ENCODE results near the gene LDLRAD4.

LDLRAD4 gene

GRCh38 chr18:13446024-13446423 lies 227.5 kb downstream of the LDLRAD4 start:
- Mint-ChIP-seq H3K27ac (no peak overlapping the region), H3K9me3 (no peaks in the 10 kb centered on the region), H3K27me3 (no peaks in the 10 kb centered on the region), H3K36me3 (ENCODE audit: low read depth) (peaks cover 4% of the 10 kb centered on the region), H3K4me3 (no peak overlapping the region), H3K4me1 (ENCODE audit: low read depth) (peaks cover 22% of the 10 kb centered on the region)

- H3K9me3 Mint-ChIP-seq = no peaks in the 10 kb centered on the region
- H3K27ac Mint-ChIP-seq = peak overlapping the region; percentile 45
- no peaks in the 10 kb centered on the region for H3K27me3 Mint-ChIP-seq
- no peak overlapping the region for H3K4me3 Mint-ChIP-seq
- peaks cover 4% of the 10 kb centered on the region for H3K36me3 Mint-ChIP-seq (ENCODE audit: low read depth)
- H3K4me1 Mint-ChIP-seq (ENCODE audit: low read depth) = peaks cover 24% of the 10 kb centered on the region
Observed at GRCh38 chr18:13446610-13447461, 228.3 kb downstream of the LDLRAD4 start.

GRCh38 chr18:13447621-13448334 lies 229.2 kb downstream of the LDLRAD4 start:
- peaks cover 24% of the 10 kb centered on the region for H3K4me1 Mint-ChIP-seq (ENCODE audit: low read depth)
- no peak overlapping the region for H3K4me3 Mint-ChIP-seq

GRCh38 chr18:13448335-13448795 lies 229.8 kb downstream of the LDLRAD4 start:
- Mint-ChIP-seq H3K27ac (no peak overlapping the region), H3K27me3 (no peaks in the 10 kb centered on the region), H3K4me3 (no peak overlapping the region), H3K4me1 (ENCODE audit: low read depth) (peaks cover 20% of the 10 kb centered on the region), H3K36me3 (ENCODE audit: low read depth) (peaks cover under 1% of the 10 kb centered on the region), H3K9me3 (no peaks in the 10 kb centered on the region)

More at GRCh38 chr18:13447621-13448334, 229.2 kb downstream of the LDLRAD4 start:
- H3K36me3 Mint-ChIP-seq (ENCODE audit: low read depth) = peaks cover 4% of the 10 kb centered on the region
- H3K9me3 Mint-ChIP-seq = no peaks in the 10 kb centered on the region
- H3K27me3 Mint-ChIP-seq = no peaks in the 10 kb centered on the region
- H3K27ac Mint-ChIP-seq = no peak overlapping the region

GRCh38 chr18:13449651-13450050 lies 231.1 kb downstream of the LDLRAD4 start:
- Mint-ChIP-seq H3K9me3 (no peaks in the 10 kb centered on the region), H3K4me3 (no peak overlapping the region), H3K4me1 (ENCODE audit: low read depth) (peaks cover 15% of the 10 kb centered on the region), H3K27ac (no peak overlapping the region), H3K27me3 (no peaks in the 10 kb centered on the region), H3K36me3 (ENCODE audit: low read depth) (no peaks in the 10 kb centered on the region)

- H3K36me3 Mint-ChIP-seq (ENCODE audit: low read depth) = no peaks in the 10 kb centered on the region
- no peaks in the 10 kb centered on the region for H3K27me3 Mint-ChIP-seq
- H3K4me3 Mint-ChIP-seq = no peak overlapping the region
- H3K27ac Mint-ChIP-seq = peak overlapping the region; percentile 59
- H3K9me3 Mint-ChIP-seq = no peaks in the 10 kb centered on the region
- H3K4me1 Mint-ChIP-seq (ENCODE audit: low read depth) = peaks cover 20% of the 10 kb centered on the region
Observed at GRCh38 chr18:13450289-13451212, 232.0 kb downstream of the LDLRAD4 start.

- no peaks in the 10 kb centered on the region for H3K36me3 Mint-ChIP-seq (ENCODE audit: low read depth)
- H3K27ac Mint-ChIP-seq = no peak overlapping the region
- H3K9me3 Mint-ChIP-seq = no peaks in the 10 kb centered on the region
- H3K27me3 Mint-ChIP-seq = no peaks in the 10 kb centered on the region
- peaks cover 26% of the 10 kb centered on the region for H3K4me1 Mint-ChIP-seq (ENCODE audit: low read depth)
- no peak overlapping the region for H3K4me3 Mint-ChIP-seq
Observed at GRCh38 chr18:13451213-13451540, 232.6 kb downstream of the LDLRAD4 start.

- H3K4me3 Mint-ChIP-seq = no peak overlapping the region
- H3K27me3 Mint-ChIP-seq = no peaks in the 10 kb centered on the region
- no peak overlapping the region for H3K27ac Mint-ChIP-seq
- peaks cover 32% of the 10 kb centered on the region for H3K4me1 Mint-ChIP-seq (ENCODE audit: low read depth)
- H3K36me3 Mint-ChIP-seq (ENCODE audit: low read depth) = no peaks in the 10 kb centered on the region
- H3K9me3 Mint-ChIP-seq = no peaks in the 10 kb centered on the region
Observed at GRCh38 chr18:13451661-13452387, 233.3 kb downstream of the LDLRAD4 start.

GRCh38 chr18:13452388-13452811 lies 233.8 kb downstream of the LDLRAD4 start:
- Mint-ChIP-seq H3K27ac (no peak overlapping the region), H3K27me3 (no peaks in the 10 kb centered on the region), H3K9me3 (no peaks in the 10 kb centered on the region), H3K4me3 (no peak overlapping the region), H3K4me1 (ENCODE audit: low read depth) (peaks cover 37% of the 10 kb centered on the region), H3K36me3 (ENCODE audit: low read depth) (no peaks in the 10 kb centered on the region)

GRCh38 chr18:13452871-13453680 lies 234.5 kb downstream of the LDLRAD4 start:
- peaks cover 5% of the 10 kb centered on the region for H3K36me3 Mint-ChIP-seq (ENCODE audit: low read depth)
- peaks cover 40% of the 10 kb centered on the region for H3K4me1 Mint-ChIP-seq (ENCODE audit: low read depth)
- H3K27me3 Mint-ChIP-seq = no peaks in the 10 kb centered on the region
- H3K4me3 Mint-ChIP-seq = no peak overlapping the region
- H3K27ac Mint-ChIP-seq = no peak overlapping the region
- H3K9me3 Mint-ChIP-seq = no peaks in the 10 kb centered on the region

GRCh38 chr18:13453714-13454113 lies 235.2 kb downstream of the LDLRAD4 start:
- no peak overlapping the region for H3K27ac Mint-ChIP-seq
- H3K27me3 Mint-ChIP-seq = no peaks in the 10 kb centered on the region
- no peak overlapping the region for H3K4me3 Mint-ChIP-seq
- H3K9me3 Mint-ChIP-seq = no peaks in the 10 kb centered on the region
- peaks cover 40% of the 10 kb centered on the region for H3K4me1 Mint-ChIP-seq (ENCODE audit: low read depth)
- peaks cover 8% of the 10 kb centered on the region for H3K36me3 Mint-ChIP-seq (ENCODE audit: low read depth)

GRCh38 chr18:13454363-13455150 lies 236.0 kb downstream of the LDLRAD4 start:
- no peaks in the 10 kb centered on the region for H3K9me3 Mint-ChIP-seq
- H3K27me3 Mint-ChIP-seq = no peaks in the 10 kb centered on the region
- peaks cover 40% of the 10 kb centered on the region for H3K4me1 Mint-ChIP-seq (ENCODE audit: low read depth)
- H3K4me3 Mint-ChIP-seq = no peak overlapping the region
- peaks cover 8% of the 10 kb centered on the region for H3K36me3 Mint-ChIP-seq (ENCODE audit: low read depth)
- H3K27ac Mint-ChIP-seq = no peak overlapping the region

GRCh38 chr18:13455471-13455870 lies 236.9 kb downstream of the LDLRAD4 start:
- Mint-ChIP-seq H3K36me3 (ENCODE audit: low read depth) (peaks cover 8% of the 10 kb centered on the region), H3K4me1 (ENCODE audit: low read depth) (peaks cover 37% of the 10 kb centered on the region), H3K4me3 (no peak overlapping the region), H3K9me3 (no peaks in the 10 kb centered on the region), H3K27me3 (no peaks in the 10 kb centered on the region), H3K27ac (peak overlapping the region; percentile 55)
